ENCODE data around the gene FRMD8.

The FRMD8 gene

GRCh38 chr11:65425105-65425970, 38.9 kb downstream of the FRMD8 start:
- DNase-seq (ENCODE audit: low spot score) = peak; percentile 60

DNA sequence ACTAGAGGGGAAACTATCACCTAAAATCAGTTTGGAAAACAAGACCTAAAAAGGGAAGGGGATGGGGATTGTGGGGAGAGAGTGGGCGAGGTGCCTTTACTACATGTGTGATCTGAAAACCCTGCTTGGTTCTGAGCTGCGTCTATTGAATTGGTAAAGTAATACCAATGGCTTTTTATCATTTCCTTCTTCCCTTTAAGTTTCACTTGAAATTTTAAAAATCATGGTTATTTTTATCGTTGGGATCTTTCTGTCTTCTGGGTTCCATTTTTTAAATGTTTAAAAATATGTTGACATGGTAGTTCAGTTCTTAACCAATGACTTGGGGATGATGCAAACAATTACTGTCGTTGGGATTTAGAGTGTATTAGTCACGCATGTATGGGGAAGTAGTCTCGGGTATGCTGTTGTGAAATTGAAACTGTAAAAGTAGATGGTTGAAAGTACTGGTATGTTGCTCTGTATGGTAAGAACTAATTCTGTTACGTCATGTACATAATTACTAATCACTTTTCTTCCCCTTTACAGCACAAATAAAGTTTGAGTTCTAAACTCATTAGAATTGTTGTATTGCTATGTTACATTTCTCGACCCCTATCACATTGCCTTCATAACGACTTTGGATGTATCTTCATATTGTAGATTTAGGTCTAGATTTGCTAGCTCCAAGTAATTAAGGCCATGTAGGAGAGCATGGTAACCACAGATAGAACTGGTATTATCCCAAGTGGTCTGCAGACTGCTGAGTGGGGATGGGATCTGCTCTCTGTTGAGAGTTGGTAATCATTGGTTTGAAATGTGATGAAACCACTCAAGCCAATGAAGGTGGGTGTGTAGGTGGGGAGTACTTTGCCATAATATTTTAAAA, 39.8 kb downstream of the FRMD8 start:
- DNase-seq (ENCODE audit: low spot score) = peak; percentile 59

- peak; percentile 44 for DNase-seq (ENCODE audit: low spot score)
Observed at GRCh38 chr11:65426839-65427690, 40.6 kb downstream of the FRMD8 start.

DNA sequence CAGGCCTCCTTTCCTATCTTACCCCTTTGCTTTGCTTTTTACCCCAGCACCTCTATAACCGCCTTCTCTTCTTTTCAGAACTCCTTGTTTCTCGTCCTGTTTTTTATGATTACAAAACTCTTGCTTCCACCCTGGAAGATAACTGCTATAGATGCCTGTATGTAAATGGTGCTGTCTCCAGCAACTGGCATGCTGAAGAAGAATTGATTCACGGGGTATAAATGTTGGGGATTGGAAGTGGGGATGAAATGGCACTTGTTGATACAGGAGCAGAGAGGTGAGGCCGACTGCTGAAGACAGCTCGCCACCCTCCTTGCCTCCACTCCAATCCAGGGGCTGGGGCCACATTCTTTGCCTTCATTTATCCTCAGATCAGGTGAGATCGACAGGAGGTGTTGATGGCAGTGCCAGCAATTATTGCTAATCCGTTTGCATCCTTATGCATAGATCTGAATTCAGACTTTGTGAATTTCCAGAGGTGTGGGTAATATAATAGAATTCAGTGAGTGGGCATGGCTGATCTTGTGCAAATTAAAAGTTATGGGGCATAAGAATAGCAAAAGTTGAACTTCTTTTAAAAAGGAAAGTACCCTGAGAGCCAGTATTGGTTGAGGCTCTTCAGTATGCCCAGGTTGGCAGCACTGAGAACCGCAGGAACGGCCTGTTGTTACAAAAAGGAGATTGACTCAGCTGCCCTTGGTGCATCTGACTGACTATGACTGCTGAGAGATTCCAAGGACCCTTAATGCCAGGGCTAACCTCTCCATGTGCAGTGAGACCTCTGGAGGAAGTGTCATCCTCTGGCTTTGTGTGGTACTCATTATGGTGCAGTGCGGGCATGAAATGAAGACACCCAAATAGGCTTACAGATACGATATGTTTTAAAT, 41.5 kb downstream of the FRMD8 start:
- DNase-seq (ENCODE audit: low spot score) = peak; percentile 50

- no peak for DNase-seq (ENCODE audit: low spot score)
Observed at GRCh38 chr11:65428578-65429067, 42.2 kb downstream of the FRMD8 start.

GRCh38 chr11:65429068-65429681, 42.7 kb downstream of the FRMD8 start:
- DNase-seq (ENCODE audit: low spot score) = peak; percentile 48

- peak; percentile 55 for DNase-seq (ENCODE audit: low spot score)
Observed at GRCh38 chr11:65429724-65430405, 43.4 kb downstream of the FRMD8 start.

DNA sequence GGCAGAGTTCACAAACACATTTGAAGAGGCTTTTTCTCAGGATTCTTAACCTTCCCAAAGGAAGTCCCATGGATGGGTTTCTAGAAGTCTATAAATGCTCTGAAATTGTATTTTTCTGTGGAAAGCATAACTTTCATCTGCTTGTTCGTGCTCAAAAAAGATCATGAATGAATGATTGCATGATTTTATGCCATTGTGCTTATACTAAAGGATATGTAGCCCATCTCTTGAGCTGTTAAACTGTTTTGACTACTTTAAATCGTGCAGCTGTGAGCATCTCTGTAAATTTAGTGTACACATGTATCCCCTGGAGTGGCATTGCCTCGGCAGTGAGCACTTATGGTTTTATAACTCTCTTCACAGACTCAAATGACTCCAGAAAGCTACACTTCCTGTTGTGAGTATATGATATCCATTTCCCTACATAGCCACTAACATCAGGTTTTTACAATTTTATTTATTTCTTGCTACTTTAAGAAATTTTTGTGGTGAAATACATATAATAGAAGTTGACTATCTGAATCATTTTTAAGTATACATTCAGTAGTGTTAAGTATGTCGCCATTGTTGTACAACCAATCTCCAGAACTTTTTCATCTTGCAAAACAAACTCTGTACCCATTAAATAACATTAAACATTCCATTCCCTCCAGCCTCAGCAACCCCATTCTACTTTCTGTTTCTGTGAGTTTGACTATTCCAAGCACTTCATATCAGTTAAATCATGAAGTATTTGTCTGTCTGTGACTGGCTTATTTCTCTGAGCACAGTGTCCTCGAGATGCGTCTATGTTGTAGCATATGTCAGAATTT, 44.2 kb downstream of the FRMD8 start:
- peak; percentile 49 for DNase-seq (ENCODE audit: low spot score)

DNA sequence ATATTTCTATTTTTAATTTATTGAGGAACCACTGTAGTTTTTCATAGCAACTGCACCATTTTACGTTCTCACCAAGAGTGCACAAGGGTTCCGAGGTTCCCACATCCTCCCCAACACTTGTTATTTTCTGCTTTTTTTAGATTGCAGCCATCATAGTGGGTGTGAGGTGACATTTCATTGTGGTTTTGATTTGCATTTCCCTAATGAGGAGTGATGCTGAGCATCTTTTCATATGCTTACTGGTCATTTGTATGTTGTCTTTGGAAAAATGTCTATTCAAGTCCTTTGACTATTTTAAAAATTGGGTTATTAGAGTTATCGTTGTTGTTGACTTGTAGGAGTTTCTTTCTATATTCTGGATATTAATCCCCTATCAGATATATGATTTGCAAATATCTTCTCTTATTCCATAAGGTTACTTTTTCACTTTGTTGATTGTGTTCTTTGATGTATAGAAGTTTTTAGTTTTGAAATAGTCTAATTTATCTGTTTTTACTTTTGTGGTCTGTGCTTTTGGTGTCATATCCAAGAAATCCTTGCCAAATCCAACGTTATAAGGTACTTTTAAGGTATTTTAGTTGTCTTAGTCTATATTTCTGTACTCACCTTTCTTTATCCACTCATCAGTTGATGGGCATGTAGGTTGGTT, 45.1 kb downstream of the FRMD8 start:
- no peak for DNase-seq (ENCODE audit: low spot score)

DNA sequence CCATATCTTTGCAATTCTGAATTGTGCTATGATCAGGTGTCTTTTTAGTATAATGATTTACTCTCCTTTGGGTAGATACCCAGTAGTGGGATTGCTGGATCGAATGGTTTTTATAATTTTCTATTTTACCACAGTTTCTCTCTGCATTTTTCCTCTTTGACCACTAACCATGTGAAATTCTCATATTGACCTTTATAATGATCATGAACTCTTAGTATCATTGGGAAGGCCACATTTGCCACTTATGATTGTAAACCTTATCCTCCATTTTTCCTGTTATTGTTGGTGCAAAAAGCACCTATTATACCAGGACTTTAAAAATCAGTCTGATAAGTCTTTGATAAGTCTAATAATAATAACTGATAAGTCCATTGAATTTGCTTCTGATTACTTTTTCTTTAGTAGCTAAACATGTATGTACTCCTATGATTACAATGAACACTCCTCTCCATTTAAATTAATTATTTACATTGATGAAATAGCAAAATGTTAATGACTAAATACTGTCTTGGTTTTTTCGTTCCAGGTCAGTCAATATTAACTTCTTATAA, 45.7 kb downstream of the FRMD8 start:
- DNase-seq (ENCODE audit: low spot score) = no peak

DNA sequence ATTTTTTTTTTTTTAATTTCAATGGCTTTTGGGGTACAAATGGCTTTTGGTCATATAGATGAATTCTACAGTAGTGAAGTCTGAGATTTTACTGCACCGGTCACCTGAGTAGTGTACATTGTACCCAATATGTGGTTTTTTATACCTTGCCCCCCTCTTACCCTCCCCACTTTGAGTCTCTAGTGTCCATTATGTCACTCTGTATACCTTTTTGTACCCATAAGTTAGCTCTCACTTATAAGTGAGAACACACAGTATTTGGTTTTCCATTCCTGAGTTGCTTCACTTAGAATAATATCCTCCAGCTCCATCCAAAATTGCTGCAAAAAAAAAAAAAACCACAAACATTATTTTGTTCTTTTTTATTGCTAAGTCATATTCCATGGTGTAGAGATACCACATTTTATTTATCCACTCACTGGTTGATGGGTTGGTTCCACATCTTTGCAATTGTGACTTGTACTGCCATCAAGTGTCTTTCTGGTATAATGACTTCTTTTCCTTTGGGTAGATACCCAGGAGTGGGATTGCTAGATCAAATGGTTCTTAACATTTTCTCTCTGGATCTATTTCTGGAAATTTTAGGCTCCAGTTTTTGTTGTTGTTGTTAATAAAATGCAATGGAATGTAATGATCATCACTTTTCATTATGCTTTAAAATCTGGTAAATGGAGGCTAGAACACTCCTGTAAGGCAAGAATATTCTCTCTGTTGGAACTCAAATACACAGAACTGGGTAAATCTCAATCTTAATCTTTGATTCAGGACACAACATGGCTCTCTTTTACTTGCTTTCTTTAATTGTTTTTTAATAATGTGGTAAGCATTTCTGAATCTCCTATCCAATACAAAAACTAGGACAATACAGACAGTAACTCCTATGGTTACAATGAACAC, 46.5 kb downstream of the FRMD8 start:
- DNase-seq (ENCODE audit: low spot score) = no peak

GRCh38 chr11:65433657-65434056, 47.2 kb downstream of the FRMD8 start:
- no peak for DNase-seq (ENCODE audit: low spot score)

DNA sequence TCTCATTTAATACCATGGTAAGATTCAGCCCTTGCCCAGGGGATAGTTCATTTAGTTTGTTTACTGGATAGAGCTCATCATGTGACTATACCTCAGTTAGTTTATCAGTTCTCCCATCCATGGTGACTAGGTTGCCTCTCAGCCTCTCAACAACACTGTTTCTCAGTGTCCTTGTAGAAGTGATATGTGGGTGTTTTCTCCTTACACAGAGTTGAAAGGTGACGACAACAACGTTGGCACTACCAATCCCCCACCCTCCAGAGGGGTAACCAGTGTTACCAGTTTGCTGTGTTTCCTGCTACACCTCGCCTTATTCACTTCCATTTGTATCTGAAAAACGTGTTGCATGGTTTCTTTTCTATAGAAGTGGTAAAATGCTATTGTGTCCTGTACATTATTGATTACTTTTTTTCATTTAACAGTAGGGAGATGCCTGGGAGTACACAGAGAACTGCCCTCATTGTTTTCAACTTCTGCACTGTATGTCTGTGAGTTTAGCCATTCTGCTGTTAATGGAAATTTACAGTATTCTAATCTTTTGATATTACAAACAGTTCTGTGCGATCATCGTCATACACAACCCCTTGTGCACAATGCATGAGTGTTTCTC, 47.7 kb downstream of the FRMD8 start:
- DNase-seq (ENCODE audit: low spot score) = no peak

- no peak for DNase-seq (ENCODE audit: low spot score)
Observed at GRCh38 chr11:65434667-65435410, 48.4 kb downstream of the FRMD8 start.

GRCh38 chr11:65435411-65435931, 49.0 kb downstream of the FRMD8 start:
- DNase-seq (ENCODE audit: low spot score) = no peak

DNA sequence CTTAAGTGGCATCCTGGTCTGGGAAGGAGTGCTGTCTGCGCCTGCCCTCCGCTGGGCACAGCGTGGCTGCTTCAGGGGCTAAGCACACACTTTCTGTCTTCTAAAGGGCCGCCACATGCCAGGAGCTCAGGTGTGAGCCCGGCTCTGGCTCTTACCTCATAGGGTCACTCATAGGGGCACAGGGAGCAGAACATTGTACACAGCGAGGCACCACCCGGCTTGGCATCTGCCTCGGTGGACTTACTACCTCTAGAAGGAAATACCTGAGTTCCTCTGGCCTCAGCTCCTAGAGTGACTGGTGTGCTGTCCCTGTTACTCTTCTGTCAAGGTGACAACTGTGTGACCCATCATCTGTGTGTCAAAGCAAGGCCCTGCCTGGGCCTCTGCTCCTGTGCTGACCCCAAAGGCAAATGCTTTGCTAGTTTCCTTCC, 49.6 kb downstream of the FRMD8 start:
- no peak for DNase-seq (ENCODE audit: low spot score)
